CD4-positive, alpha-beta T cell treated with Interleukin-2 at 100 ng/mL for 4 hours (primary cell): ENCODE data around the gene OR5H2.

ENCODE experiments used
- DNase-seq: peaks from one replicate; pipeline ENCODE4 v3.0.0-alpha.2; 2020; ENCODE audit warnings: low spot score

Gene OR5H2

GRCh38 chr3:98331329-98331728 is 49.0 kb downstream of the OR5H2 start:
- no peak for DNase-seq
